GM19351 (cell line): ENCODE results near the gene HP1BP3.
"Not testable (repeated sequence)": the region's sequence is repeated elsewhere in the genome, so short reads cannot be mapped to it uniquely, and the experiment has no call there.

Source experiments
- ATAC-seq: cut with Tn5 transposase; IDR thresholded peaks from one replicate; pipeline ENCODE4 v1.9.1; 2021; ENCODE audit warnings: mild to moderate bottlenecking, moderate library complexity; ENCODE audit not compliant: unreplicated experiment

HP1BP3 gene

GRCh38 chr1:20728371-20729154 is 58.5 kb downstream of the HP1BP3 start:
- no peak for ATAC-seq

- ATAC-seq: no peak
Observed at GRCh38 chr1:20727746-20728316, 59.3 kb downstream of the HP1BP3 start.

- ATAC-seq: no peak
Observed at GRCh38 chr1:20726932-20727745, 60.0 kb downstream of the HP1BP3 start.

GRCh38 chr1:20726118-20726911 is 60.8 kb downstream of the HP1BP3 start:
- no peak for ATAC-seq

GRCh38 chr1:20725189-20726117 is 61.7 kb downstream of the HP1BP3 start:
- no peak for ATAC-seq

- ATAC-seq: no peak
Observed at GRCh38 chr1:20724364-20725188, 62.5 kb downstream of the HP1BP3 start.

- no peak for ATAC-seq
Observed at GRCh38 chr1:20723537-20724363, 63.4 kb downstream of the HP1BP3 start.

GRCh38 chr1:20723159-20723536 is 64.0 kb downstream of the HP1BP3 start:
- no peak for ATAC-seq

GRCh38 chr1:20721117-20722061 is 65.7 kb downstream of the HP1BP3 start:
- ATAC-seq: no peak

- ATAC-seq: no peak
Observed at GRCh38 chr1:20720631-20721091, 66.4 kb downstream of the HP1BP3 start.

- no peak for ATAC-seq
Observed at GRCh38 chr1:20719871-20720620, 67.1 kb downstream of the HP1BP3 start.

- ATAC-seq: no peak
Observed at GRCh38 chr1:20719261-20719660, 67.8 kb downstream of the HP1BP3 start.

GRCh38 chr1:20718343-20718882 is 68.7 kb downstream of the HP1BP3 start:
- not testable (repeated sequence) for ATAC-seq

GRCh38 chr1:20717452-20718342 is 69.4 kb downstream of the HP1BP3 start, which contains the start of gene KIF17:
TSS of gene KIF17 (minus strand) at chr1:20718007. CDS start at chr1:20717706, 301 bp downstream.
- no peak for ATAC-seq

GRCh38 chr1:20716232-20716631 is 70.9 kb downstream of the HP1BP3 start:
- ATAC-seq: no peak
